Stomach (tissue), 4 donors: ENCODE measurements around the gene AKT2.

Experiments
- CTCF ChIP-seq, 7 experiments: fragments of 450-650 bp in 4 of 7; fragments of 200-600 bp in 3 of 7; sonication (generic) in 3 of 7; IDR thresholded peaks; one replicate each; pipeline ENCODE4 v1.5.1; 2016 to 2019; ENCODE audit warnings: antibody characterized with exemption in 7 of 7, control low read depth in 2 of 7, mild to moderate bottlenecking in 1 of 7
- EP300 ChIP-seq: sonication (generic); formaldehyde crosslinking; IDR thresholded peaks from one replicate; pipeline ENCODE4 v1.6.1; 2017; ENCODE audit warnings: antibody characterized with exemption

GRCh38 chr19:40283414-40284250 lies 1.5 kb downstream of the AKT2 start:
- TF ChIP-seq EP300 (no peak), CTCF (IDR thresholded peaks at IDR 0.05) (no peak)
